NCI-H146 (cell line): ENCODE data around the gene OR10V1.

ENCODE experiments used
- DNase-seq: peaks from one replicate; lab custom pipeline; 2025; lab: John Stamatoyannopoulos, UW

Gene OR10V1

GRCh38 chr11:59668188-59668949, 45.3 kb downstream of the OR10V1 start:
- DNase-seq: peak; percentile 54

- DNase-seq: no peak
Measured at GRCh38 chr11:59667812-59668187, 45.8 kb downstream of the OR10V1 start.

- DNase-seq: no peak
Measured at GRCh38 chr11:59666969-59667368, 46.7 kb downstream of the OR10V1 start.
